PFSK-1 (cell line): Measurements from ENCODE around the gene DRD4.

Experiments used
- POLR2AphosphoS5 ChIP-seq: IDR thresholded peaks from 2 replicates; pipeline ENCODE4 v1.6.1; 2012; ENCODE audit warnings: low read depth, mild to moderate bottlenecking, control low read depth, low read length, moderate library complexity
- SIN3A ChIP-seq: IDR thresholded peaks from 2 replicates; pipeline ENCODE4 v1.6.1; 2012; ENCODE audit warnings: mild to moderate bottlenecking, low read length, moderate library complexity, borderline replicate concordance; ENCODE audit not compliant: insufficient read depth
- TAF1 ChIP-seq: IDR thresholded peaks from 2 replicates; pipeline ENCODE4 v1.6.1; 2012; ENCODE audit warnings: low read length, control low read depth, borderline replicate concordance; ENCODE audit not compliant: insufficient read depth
- TF ChIP-seq, protein P1 (sequence below), 2 experiments: IDR thresholded peaks; 2 replicates each; pipeline versions ENCODE4 v1.6.1 to v1.8.0; 2011 to 2012; ENCODE audit warnings: low read depth in 2 of 2, low read length in 2 of 2, control low read depth in 1 of 2, inconsistent platforms in 1 of 2, mild to moderate bottlenecking in 1 of 2, moderate library complexity in 1 of 2; ENCODE audit not compliant: insufficient read depth in 1 of 2

DNA sequence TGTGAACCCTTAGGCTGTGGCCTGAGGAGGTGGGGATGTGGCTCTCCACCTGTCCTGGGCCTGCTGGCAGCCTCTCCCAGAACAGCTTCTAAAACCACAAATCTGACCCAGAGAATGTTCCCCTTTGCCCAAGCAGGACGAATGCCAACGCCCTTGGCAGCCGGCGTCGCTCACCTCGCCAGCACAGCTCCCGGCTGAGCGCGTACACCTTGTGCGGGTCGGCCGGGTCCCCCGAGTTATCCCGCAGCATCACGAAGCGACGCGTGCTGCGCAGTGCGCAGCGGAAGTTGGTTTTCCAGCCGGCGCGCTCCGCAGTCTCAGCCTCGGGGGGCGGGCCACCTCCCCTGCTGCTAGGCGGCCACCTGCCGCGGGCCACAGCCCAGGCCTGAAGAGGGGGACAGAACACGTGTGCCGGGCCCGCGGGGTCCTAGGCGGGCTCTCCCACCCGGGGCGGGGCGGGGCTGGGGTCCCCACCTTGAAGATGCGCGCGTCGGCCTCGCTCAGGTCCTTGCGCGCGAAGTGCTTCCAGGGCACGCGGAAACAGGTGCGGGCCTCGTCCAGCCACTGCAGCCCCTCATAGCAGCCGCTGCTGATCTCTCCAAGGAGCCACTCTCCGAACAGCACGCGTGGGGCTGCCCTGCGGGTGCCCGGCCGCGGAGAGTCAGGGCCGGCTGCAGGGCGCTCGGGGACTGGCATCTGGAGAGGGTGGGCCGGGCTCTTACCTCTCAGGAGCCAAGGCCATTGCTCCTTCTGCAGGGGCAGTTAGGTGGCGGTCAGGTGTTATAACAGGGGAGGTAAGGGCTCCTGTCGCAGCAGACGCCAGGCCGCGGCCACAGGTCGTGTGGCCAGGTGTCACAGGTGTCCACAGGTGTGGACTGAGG lies 22.2 kb upstream of the DRD4 start:
- TF ChIP-seq POLR2AphosphoS5: no peak
- no peak for TF ChIP-seq SIN3A
- TF ChIP-seq, protein P1, sequence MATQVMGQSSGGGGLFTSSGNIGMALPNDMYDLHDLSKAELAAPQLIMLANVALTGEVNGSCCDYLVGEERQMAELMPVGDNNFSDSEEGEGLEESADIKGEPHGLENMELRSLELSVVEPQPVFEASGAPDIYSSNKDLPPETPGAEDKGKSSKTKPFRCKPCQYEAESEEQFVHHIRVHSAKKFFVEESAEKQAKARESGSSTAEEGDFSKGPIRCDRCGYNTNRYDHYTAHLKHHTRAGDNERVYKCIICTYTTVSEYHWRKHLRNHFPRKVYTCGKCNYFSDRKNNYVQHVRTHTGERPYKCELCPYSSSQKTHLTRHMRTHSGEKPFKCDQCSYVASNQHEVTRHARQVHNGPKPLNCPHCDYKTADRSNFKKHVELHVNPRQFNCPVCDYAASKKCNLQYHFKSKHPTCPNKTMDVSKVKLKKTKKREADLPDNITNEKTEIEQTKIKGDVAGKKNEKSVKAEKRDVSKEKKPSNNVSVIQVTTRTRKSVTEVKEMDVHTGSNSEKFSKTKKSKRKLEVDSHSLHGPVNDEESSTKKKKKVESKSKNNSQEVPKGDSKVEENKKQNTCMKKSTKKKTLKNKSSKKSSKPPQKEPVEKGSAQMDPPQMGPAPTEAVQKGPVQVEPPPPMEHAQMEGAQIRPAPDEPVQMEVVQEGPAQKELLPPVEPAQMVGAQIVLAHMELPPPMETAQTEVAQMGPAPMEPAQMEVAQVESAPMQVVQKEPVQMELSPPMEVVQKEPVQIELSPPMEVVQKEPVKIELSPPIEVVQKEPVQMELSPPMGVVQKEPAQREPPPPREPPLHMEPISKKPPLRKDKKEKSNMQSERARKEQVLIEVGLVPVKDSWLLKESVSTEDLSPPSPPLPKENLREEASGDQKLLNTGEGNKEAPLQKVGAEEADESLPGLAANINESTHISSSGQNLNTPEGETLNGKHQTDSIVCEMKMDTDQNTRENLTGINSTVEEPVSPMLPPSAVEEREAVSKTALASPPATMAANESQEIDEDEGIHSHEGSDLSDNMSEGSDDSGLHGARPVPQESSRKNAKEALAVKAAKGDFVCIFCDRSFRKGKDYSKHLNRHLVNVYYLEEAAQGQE (IDR thresholded peaks at IDR 0.05; ENCODE audit: insufficient read depth in 1 of 2, low read depth in 2 of 2, low read length in 2 of 2): no peak
- TF ChIP-seq TAF1: no peak
